ENCODE results near the gene PKP1. TPM values are rescaled to one million over a fixed set of nuclear protein-coding genes. Genes with fewer than 3 reads are reported as not detected.

Gene PKP1
- total RNA-seq, 4 donors from 2014 or later: 0.11 to 0.94 (median 0.54) TPM; not detected in 1

DNA sequence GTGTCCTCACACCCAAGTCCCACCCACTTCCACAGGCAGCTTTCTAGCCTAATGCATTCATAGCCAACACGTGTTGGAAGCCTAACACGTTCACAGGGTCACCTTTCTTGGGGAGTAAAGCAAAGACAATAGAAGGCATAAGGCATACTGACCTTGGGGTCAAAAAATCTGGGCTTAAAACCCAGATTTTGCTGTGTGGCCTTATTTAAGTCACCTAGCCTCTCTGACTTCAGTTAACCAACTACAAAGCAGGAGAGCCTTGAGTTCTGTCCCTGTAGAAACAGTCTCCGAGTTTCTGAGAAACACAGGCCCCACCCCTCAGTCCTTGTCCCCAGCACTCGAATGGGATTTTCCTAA lies 92.8 kb downstream of the PKP1 start:
- Histone ChIP-seq H3K36me3 (no peaks in the 10 kb centered on the region), H3K9me3 (no peaks in the 10 kb centered on the region), H3K4me1 (peaks cover 8 to 16% of the 10 kb centered on the region in 2 donors), H3K27me3 (no peaks in the 10 kb centered on the region), H3K4me3 (replicated peaks in 1 of 3) (no peak overlapping the region), H3K27ac (no peak overlapping the region)
- 48% methylated on average over 4 of the region's 4 CpGs for WGBS, 2 donors
- intact Hi-C loops (cut with DNase I): no loop called here
- TF ChIP-seq, protein P1, sequence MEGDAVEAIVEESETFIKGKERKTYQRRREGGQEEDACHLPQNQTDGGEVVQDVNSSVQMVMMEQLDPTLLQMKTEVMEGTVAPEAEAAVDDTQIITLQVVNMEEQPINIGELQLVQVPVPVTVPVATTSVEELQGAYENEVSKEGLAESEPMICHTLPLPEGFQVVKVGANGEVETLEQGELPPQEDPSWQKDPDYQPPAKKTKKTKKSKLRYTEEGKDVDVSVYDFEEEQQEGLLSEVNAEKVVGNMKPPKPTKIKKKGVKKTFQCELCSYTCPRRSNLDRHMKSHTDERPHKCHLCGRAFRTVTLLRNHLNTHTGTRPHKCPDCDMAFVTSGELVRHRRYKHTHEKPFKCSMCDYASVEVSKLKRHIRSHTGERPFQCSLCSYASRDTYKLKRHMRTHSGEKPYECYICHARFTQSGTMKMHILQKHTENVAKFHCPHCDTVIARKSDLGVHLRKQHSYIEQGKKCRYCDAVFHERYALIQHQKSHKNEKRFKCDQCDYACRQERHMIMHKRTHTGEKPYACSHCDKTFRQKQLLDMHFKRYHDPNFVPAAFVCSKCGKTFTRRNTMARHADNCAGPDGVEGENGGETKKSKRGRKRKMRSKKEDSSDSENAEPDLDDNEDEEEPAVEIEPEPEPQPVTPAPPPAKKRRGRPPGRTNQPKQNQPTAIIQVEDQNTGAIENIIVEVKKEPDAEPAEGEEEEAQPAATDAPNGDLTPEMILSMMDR (IDR thresholded peaks at IDR 0.05): no peak
- TF ChIP-seq POLR2A (IDR thresholded peaks at IDR 0.05): no peak
- no peak for DNase-seq

DNA sequence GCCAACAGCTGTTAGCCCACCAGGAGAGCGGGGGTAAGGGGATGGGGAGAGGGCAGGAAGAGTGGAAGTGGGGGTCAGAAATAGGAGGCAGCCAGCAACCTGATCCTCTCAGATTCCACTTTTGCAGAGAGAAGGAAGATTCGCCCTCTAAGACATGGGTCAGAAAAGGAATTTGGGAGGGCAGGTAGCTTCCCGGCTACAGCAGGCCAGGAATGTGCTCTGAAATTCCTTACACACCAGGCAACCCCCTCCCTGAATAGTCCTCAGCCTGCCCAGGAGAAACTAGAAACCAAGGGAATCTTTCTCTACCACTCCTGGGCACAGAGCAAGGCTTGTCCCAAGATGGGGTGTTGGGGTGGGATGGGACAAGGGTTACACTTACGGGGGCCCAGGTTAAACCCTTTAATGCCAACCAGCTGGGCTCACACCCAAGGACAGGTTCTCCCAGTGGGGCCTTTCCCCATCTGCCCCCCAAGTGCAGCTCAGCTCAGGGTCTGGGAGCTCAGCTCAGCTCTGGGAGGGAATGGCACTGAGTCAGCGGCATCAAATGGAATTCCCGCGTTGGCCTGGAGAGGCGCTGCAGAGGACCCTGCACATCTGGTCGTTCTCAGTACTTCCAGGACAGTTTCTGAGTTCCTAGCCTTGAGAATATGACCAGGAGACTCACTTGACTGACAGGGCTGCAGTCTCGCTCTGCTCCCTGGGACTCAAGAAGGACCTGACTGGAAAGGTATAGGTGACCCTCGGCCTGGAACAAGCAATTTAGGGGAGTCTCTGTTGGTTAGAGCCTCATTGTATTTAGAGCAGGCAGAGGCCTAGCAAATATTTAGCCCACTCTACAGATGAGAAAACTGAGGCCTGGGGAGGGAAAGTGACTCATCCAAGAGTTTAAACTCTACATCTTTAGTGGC lies 93.4 kb downstream of the PKP1 start:
- no peak for DNase-seq
- intact Hi-C loops (cut with DNase I): no loop called here
- TF ChIP-seq, protein P1 (IDR thresholded peaks at IDR 0.05): peak in 2 of 6 experiments; percentile 22 to 42
- no peak for TF ChIP-seq POLR2A (IDR thresholded peaks at IDR 0.05)
- H3K36me3 ChIP-seq: no peaks in the 10 kb centered on the region
- 50 to 51% methylated on average over 11 of the region's 11 CpGs for WGBS, 2 donors
- peaks cover 11 to 22% of the 10 kb centered on the region in 2 donors for H3K4me1 ChIP-seq
- H3K9me3 ChIP-seq: no peaks in the 10 kb centered on the region
- H3K4me3 ChIP-seq (replicated peaks in 1 of 3): no peak overlapping the region
- H3K27ac ChIP-seq: no peak overlapping the region
- H3K27me3 ChIP-seq: no peaks in the 10 kb centered on the region

DNA sequence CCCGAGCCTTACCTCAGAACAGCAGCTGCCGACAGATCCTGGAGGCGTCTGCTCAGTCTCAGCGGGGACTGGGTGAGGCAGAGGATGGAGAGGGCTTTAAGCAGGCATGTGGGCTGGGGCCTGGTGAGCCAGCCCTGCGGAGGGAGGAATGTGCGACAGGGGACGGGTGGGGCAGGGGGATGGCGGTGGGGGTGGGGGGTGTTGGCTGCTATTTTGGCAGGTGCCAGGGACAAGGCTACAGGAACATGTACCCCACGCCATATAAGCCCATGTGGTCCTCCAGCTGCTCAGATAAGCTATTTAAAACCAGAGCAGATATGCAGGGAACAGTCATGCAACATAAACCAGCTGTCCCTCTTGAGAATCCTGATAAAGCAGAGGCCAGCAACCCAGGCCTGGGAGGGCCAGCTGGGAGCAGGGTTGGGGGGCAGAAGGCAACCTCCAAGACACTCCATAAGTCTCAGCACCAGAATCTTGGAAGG lies 94.3 kb downstream of the PKP1 start, which contains the start of gene TNNT2:
TSS of gene TNNT2 (minus strand) at position 70 of the 482 bp plus-strand sequence. CDS start 4,426 bp downstream, outside the sequence.
- H3K4me1 ChIP-seq: peaks cover 11 to 22% of the 10 kb centered on the region in 2 donors
- no peaks in the 10 kb centered on the region for H3K27me3 ChIP-seq
- DNase-seq: no peak
- intact Hi-C loops (cut with DNase I): no loop called here
- H3K4me3 ChIP-seq (replicated peaks in 1 of 3): no peak within 1 kb of the TSS
- no peak for TF ChIP-seq POLR2A (IDR thresholded peaks at IDR 0.05)
- TF ChIP-seq, protein P1 (IDR thresholded peaks at IDR 0.05): no peak
- WGBS, 2 donors: 64 to 74% methylated on average over 8 of the region's 9 CpGs
- no peaks in the 10 kb centered on the region for H3K36me3 ChIP-seq
- H3K27ac ChIP-seq: no peak within 1 kb of the TSS
- no peaks in the 10 kb centered on the region for H3K9me3 ChIP-seq

DNA sequence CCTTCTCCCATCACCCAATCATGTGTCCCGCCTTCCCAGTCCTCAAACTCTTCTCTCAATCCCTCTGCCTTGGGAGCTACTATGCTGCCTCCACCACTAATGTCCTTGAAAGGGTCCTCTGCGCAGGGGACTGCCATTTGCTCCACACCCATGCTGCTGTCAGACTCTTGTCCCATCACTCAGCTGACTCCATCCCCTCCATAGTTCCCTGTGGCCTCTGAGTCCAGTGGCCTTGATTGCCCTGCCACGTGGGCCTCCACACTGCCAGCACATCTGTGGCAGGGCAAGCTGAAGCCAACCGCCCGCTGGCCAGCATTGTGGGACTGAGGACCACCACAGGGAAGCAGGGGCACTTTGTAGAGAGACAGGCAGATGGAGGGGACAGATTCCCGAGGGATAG lies 95.5 kb downstream of the PKP1 start:
- TF ChIP-seq POLR2A (IDR thresholded peaks at IDR 0.05): no peak
- TF ChIP-seq, protein P1 (IDR thresholded peaks at IDR 0.05): no peak
- intact Hi-C loops (cut with DNase I): no loop called here
- Histone ChIP-seq H3K4me3 (replicated peaks in 1 of 3) (no peak overlapping the region), H3K4me1 (peaks cover 11 to 22% of the 10 kb centered on the region in 2 donors), H3K27me3 (no peaks in the 10 kb centered on the region), H3K27ac (no peak overlapping the region), H3K9me3 (no peaks in the 10 kb centered on the region), H3K36me3 (no peaks in the 10 kb centered on the region)
- no peak for DNase-seq
- WGBS, 2 donors: 93 to 99% methylated on average over 5 of the region's 6 CpGs

DNA sequence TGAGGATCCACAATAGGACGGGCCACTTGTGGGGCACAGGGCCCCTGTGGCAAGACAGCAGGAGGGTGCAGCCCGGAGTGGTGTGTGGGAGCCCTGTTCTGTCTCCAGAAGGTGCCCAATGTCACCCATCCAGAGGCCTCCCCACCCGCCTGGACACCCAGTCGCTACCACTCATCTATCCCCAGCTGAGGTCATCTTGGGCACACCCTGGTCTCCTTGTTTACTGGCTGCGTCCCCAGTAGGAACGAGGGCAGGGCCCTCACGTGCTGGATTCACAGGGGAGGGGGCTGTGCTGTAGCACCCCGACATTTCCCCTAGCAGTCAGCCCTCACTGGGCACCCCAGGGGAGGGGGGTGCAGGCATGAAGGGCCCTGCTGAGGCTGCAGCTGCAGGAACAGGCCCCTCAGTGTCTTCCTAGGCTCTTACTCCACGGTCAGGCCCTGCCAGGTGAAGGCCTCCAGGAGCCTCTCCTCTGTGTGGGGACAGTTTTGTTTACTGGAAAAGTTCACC lies 96.5 kb downstream of the PKP1 start:
- peaks cover 11 to 22% of the 10 kb centered on the region in 2 donors for H3K4me1 ChIP-seq
- WGBS, 2 donors: 90 to 93% methylated on average over 8 of the region's 9 CpGs
- no peaks in the 10 kb centered on the region for H3K36me3 ChIP-seq
- intact Hi-C loops (cut with DNase I): no loop called here
- peak overlapping the region in 1 of 3 donors; percentile 14 for H3K27ac ChIP-seq
- no peak for DNase-seq
- H3K9me3 ChIP-seq: no peaks in the 10 kb centered on the region
- no peaks in the 10 kb centered on the region for H3K27me3 ChIP-seq
- TF ChIP-seq POLR2A (IDR thresholded peaks at IDR 0.05): no peak
- TF ChIP-seq, protein P1 (IDR thresholded peaks at IDR 0.05): no peak
- no peak overlapping the region for H3K4me3 ChIP-seq (replicated peaks in 1 of 3)
